NCI-H146 (cell line): ENCODE results near the gene IRGC.
A peak's percentile ranks its signal among the peaks of the same experiment; 100 is the strongest.

Experiments
- DNase-seq: peaks from one replicate; lab custom pipeline; 2025; lab: John Stamatoyannopoulos, UW

Gene IRGC

GRCh38 chr19:43691755-43692154 is 24.1 kb upstream of the IRGC start:
- DNase-seq = no peak

- DNase-seq = no peak
Observed at GRCh38 chr19:43692385-43692784, 23.5 kb upstream of the IRGC start.

- no peak for DNase-seq
Observed at GRCh38 chr19:43692877-43693276, 23.0 kb upstream of the IRGC start.

GRCh38 chr19:43694553-43694952 is 21.3 kb upstream of the IRGC start:
- DNase-seq = no peak

GRCh38 chr19:43695985-43696704 is 19.7 kb upstream of the IRGC start:
- DNase-seq = no peak

- no peak for DNase-seq
Observed at GRCh38 chr19:43697295-43697694, 18.6 kb upstream of the IRGC start.

GRCh38 chr19:43699506-43700394 is 16.1 kb upstream of the IRGC start:
- peak; percentile 56 for DNase-seq

GRCh38 chr19:43700395-43701000 is 15.4 kb upstream of the IRGC start:
- no peak for DNase-seq

- no peak for DNase-seq
Observed at GRCh38 chr19:43704002-43704705, 11.7 kb upstream of the IRGC start.

GRCh38 chr19:43705729-43706128 is 10.1 kb upstream of the IRGC start:
- no peak for DNase-seq

- DNase-seq = no peak
Observed at GRCh38 chr19:43707158-43707712, 8.6 kb upstream of the IRGC start.

- no peak for DNase-seq
Observed at GRCh38 chr19:43708716-43709115, 7.2 kb upstream of the IRGC start.

GRCh38 chr19:43711751-43712355 is 4.0 kb upstream of the IRGC start:
- DNase-seq = no peak

- no peak for DNase-seq
Observed at GRCh38 chr19:43713208-43713607, 2.7 kb upstream of the IRGC start.

- no peak for DNase-seq
Observed at GRCh38 chr19:43718627-43719377, 2.9 kb downstream of the IRGC start.

- DNase-seq = no peak
Observed at GRCh38 chr19:43719378-43719868, 3.5 kb downstream of the IRGC start.

GRCh38 chr19:43719918-43720317 is 4.0 kb downstream of the IRGC start:
- DNase-seq = no peak

- no peak for DNase-seq
Observed at GRCh38 chr19:43720936-43721335, 5.1 kb downstream of the IRGC start.

GRCh38 chr19:43721469-43722048 is 5.7 kb downstream of the IRGC start:
- DNase-seq = no peak

- no peak for DNase-seq
Observed at GRCh38 chr19:43723588-43723987, 7.7 kb downstream of the IRGC start.
